HG02610 (cell line): ENCODE results near the gene IQCM.

Experiments used
- ATAC-seq: cut with Tn5 transposase; IDR thresholded peaks from one replicate; pipeline ENCODE4 v1.9.1; 2021; ENCODE audit warnings: mild to moderate bottlenecking, moderate library complexity; ENCODE audit not compliant: unreplicated experiment

The IQCM gene

DNA sequence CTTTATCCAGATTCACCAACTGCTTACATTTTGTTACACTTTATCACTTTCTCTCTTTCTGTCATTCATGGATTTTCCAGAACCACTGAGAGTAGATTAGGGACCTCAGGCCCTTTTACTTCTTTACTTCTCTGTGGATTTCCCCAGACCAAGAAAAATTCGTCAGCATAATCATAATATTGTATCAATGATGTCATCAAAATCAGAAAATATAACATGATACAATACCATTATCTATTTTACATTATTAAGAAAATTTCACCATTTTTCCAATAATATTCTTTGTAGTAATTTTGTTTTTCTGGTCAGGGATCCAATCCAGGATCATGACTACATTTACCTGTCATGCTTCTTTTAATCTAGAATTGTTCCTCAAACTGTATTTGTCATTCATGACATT lies 494.2 kb downstream of the IQCM start:
- no peak for ATAC-seq

DNA sequence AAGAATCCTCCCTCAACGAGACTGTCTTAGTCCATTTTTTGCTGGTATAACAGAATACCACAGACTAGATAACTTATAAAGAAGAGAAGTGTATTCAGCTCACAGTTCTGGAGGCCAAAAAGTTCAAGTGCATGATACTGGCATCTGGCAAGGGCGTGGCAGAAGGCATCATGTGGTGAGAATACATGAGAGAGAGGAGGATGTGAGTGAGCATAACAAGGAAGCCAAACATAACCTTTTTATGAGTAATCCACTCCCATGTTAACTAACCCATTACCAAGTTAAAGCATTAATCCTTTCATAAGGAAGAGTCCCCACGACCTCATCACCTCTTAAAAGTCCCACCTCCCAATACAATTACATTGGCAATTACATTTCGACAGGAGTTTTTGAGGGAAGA lies 504.6 kb downstream of the IQCM start:
- no peak for ATAC-seq

DNA sequence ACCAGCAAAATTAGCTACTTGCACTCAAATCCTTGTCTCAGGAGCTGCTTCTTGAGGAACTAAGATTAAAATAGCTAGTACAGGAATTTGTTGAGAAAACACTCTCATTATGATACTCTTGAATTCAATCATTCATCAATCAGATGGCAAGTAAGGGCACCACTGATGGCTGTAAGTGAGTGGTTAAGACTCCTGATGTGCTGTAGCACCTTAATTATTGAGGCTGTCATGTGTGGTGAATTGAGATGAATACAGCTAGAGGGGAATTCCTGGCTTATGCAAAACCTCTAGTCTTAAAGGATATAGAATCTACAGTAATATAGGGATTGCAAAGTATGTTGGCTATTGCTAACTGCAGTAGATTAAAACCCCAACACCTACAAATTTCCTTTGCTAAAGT lies 509.1 kb downstream of the IQCM start:
- ATAC-seq, result peak; percentile 82
